Ishikawa (cell line): ENCODE data around the gene PCDHA8.
A peak's percentile ranks its signal among the peaks of the same experiment; 100 is the strongest.

Source experiments
- CEBPB ChIP-seq: IDR thresholded peaks from 2 replicates; pipeline ENCODE4 v1.6.1; 2012
- CREB1 ChIP-seq: IDR thresholded peaks from 2 replicates; pipeline ENCODE4 v1.6.1; 2012; ENCODE audit warnings: low read depth
- EGR1 ChIP-seq: IDR thresholded peaks from 2 replicates; pipeline ENCODE4 v1.6.1; 2012
- EP300 ChIP-seq: IDR thresholded peaks from 2 replicates; pipeline ENCODE4 v1.6.1; 2012; ENCODE audit warnings: borderline replicate concordance
- FOXM1 ChIP-seq: IDR thresholded peaks from 2 replicates; pipeline ENCODE4 v1.6.1; 2012; ENCODE audit warnings: low read depth, borderline replicate concordance
- NFIC ChIP-seq: IDR thresholded peaks from 2 replicates; pipeline ENCODE4 v1.6.1; 2012
- RAD21 ChIP-seq: IDR thresholded peaks from 2 replicates; pipeline ENCODE4 v1.6.1; 2012; ENCODE audit warnings: low read depth
- REST ChIP-seq: IDR thresholded peaks from 2 replicates; pipeline ENCODE4 v1.6.1; 2012; ENCODE audit warnings: low read depth, mild to moderate bottlenecking
- TAF1 ChIP-seq: IDR thresholded peaks from 2 replicates; pipeline ENCODE4 v1.6.1; 2012; ENCODE audit warnings: low read depth, mild to moderate bottlenecking
- TCF12 ChIP-seq: IDR thresholded peaks from 2 replicates; pipeline ENCODE4 v1.6.1; 2012; ENCODE audit warnings: low read depth
- TEAD4 ChIP-seq: IDR thresholded peaks from 2 replicates; pipeline ENCODE4 v1.6.1; 2012
- YY1 ChIP-seq: IDR thresholded peaks from 2 replicates; pipeline ENCODE4 v1.6.1; 2012; ENCODE audit warnings: low read depth
- ZBTB7A ChIP-seq: IDR thresholded peaks from 2 replicates; pipeline ENCODE4 v1.6.1; 2012; ENCODE audit warnings: low read depth
- TF ChIP-seq, protein P1 (sequence below): IDR thresholded peaks from 2 replicates; pipeline ENCODE4 v1.6.1; 2012
- TF ChIP-seq, protein P2 (sequence below): IDR thresholded peaks from 2 replicates; pipeline ENCODE4 v1.6.1; 2012

PCDHA8 gene

GRCh38 chr5:140875085-140876065 is 34.4 kb downstream of the PCDHA8 start, which contains the start of gene PCDHA12:
PCDHA12 (plus strand) TSS chr5:140875308; CDS start chr5:140875473, 165 bp downstream.
- TF ChIP-seq YY1 (no peak), RAD21 (no peak), NFIC (no peak), CEBPB (no peak), ZBTB7A (no peak)

DNA sequence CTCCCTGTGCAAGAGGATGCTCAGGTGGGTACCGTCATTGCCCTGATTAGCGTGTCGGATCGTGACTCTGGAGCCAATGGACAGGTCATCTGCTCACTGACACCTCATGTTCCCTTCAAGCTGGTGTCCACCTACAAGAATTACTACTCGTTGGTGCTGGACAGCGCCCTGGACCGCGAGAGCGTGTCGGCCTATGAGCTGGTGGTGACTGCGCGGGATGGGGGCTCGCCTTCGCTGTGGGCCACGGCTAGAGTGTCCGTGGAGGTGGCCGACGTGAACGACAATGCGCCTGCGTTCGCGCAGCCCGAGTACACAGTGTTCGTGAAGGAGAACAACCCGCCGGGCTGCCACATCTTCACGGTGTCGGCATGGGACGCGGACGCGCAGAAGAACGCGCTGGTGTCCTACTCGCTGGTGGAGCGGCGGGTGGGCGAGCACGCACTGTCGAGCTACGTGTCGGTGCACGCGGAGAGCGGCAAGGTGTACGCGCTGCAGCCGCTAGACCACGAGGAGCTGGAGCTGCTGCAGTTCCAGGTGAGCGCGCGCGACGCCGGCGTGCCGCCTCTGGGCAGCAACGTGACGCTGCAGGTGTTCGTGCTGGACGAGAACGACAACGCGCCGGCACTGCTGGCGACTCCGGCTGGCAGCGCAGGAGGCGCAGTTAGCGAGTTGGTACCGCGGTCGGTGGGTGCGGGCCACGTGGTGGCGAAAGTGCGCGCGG is 35.7 kb downstream of the PCDHA8 start:
- peak; percentile 36; the same call in 1 of the 2 replicates for TF ChIP-seq REST

GRCh38 chr5:140877262-140877581 is 36.2 kb downstream of the PCDHA8 start:
- TF ChIP-seq NFIC (no peak), EP300 (no peak), YY1 (no peak), FOXM1 (no peak), ZBTB7A (no peak), REST (no peak), RAD21 (no peak), TEAD4 (no peak), CEBPB (no peak), TAF1 (no peak), EGR1 (no peak), CREB1 (no peak), TCF12 (no peak)
- TF ChIP-seq, protein P1, sequence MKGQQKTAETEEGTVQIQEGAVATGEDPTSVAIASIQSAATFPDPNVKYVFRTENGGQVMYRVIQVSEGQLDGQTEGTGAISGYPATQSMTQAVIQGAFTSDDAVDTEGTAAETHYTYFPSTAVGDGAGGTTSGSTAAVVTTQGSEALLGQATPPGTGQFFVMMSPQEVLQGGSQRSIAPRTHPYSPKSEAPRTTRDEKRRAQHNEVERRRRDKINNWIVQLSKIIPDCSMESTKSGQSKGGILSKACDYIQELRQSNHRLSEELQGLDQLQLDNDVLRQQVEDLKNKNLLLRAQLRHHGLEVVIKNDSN: no peak
- TF ChIP-seq, protein P2, sequence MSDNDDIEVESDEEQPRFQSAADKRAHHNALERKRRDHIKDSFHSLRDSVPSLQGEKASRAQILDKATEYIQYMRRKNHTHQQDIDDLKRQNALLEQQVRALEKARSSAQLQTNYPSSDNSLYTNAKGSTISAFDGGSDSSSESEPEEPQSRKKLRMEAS: no peak

DNA sequence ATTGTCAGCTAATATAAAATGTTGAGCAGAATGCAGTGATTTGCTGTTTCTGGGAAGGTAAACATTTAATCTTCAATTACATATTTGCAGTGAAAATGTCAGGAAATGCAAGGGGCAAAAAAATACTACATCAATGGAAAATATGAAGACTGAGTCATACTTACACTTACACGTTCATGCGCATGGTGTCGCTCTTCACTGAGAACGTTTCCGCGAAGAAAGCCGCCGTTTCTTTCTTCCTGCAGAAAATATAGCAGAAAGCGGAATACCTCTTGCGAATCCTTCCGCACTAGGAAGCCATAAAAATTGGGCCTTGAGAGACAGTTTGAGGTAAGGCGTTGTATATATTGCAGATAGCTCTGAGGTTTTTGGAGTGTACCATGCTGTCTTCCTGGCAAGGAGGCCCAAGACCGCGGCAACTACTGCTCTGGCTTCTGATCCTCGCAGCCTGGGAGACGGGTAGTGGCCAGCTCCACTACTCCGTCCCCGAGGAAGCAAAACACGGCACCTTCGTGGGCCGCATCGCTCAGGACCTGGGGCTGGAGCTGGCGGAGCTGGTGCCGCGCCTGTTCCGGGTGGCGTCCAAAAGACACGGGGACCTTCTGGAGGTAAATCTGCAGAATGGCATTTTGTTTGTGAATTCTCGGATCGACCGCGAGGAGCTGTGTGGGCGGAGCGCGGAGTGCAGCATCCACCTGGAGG is 41.1 kb downstream of the PCDHA8 start, which contains the start of gene PCDHA13:
PCDHA13 (plus strand) TSS at position 236 of the 702 bp plus-strand sequence; CDS start at position 381, 145 bp downstream.
- TF ChIP-seq, protein P1: no peak
- TF ChIP-seq YY1 (no peak), NFIC (no peak), CREB1 (no peak), ZBTB7A (no peak)

DNA sequence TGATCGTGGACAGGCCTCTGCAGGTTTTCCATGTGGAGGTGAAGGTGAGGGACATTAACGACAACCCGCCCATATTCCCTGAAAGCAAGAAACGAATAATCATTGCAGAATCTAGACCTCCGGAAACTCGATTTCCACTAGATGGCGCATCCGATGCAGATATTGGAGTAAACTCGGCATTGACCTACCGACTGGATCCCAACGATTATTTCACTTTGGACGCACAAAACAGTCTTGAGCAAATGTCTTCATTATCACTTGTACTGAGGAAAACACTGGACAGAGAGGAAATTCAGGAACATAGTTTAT is 41.6 kb downstream of the PCDHA8 start:
- TF ChIP-seq RAD21: peak; percentile 50
- no peak for TF ChIP-seq REST
- no peak for TF ChIP-seq CEBPB
- no peak for TF ChIP-seq FOXM1
- TF ChIP-seq TAF1: no peak
- TF ChIP-seq EP300: no peak
